Transverse colon (tissue), 4 donors: ENCODE measurements around the gene DDI1.

Experiments used
- CTCF ChIP-seq, 5 experiments: fragments of 200-600 bp in 3 of 5; fragments of 450-650 bp in 2 of 5; sonication (generic) in 3 of 5; IDR thresholded peaks; 1 replicate in 2 of 5; 2 replicates in 3 of 5; pipeline ENCODE4 v1.5.1; 2016 to 2017; ENCODE audit warnings: antibody characterized with exemption in 5 of 5, inconsistent platforms in 3 of 5, mild to moderate bottlenecking in 2 of 5, moderate library complexity in 1 of 5
- EP300 ChIP-seq: sonication (generic); formaldehyde crosslinking; IDR thresholded peaks from one replicate; pipeline ENCODE4 v1.6.1; 2017; ENCODE audit warnings: antibody characterized with exemption, low read depth
- POLR2A ChIP-seq: fragments of 450-650 bp; IDR thresholded peaks from one replicate; pipeline ENCODE4 v1.6.1; 2016; ENCODE audit warnings: antibody characterized with exemption, mild to moderate bottlenecking, moderate library complexity
- POLR2AphosphoS5 ChIP-seq, 3 donors: sonication (generic); formaldehyde crosslinking; IDR thresholded peaks; one replicate each; pipeline ENCODE4 v1.6.1; 2016; ENCODE audit warnings: antibody characterized with exemption in 3 of 3

DNA sequence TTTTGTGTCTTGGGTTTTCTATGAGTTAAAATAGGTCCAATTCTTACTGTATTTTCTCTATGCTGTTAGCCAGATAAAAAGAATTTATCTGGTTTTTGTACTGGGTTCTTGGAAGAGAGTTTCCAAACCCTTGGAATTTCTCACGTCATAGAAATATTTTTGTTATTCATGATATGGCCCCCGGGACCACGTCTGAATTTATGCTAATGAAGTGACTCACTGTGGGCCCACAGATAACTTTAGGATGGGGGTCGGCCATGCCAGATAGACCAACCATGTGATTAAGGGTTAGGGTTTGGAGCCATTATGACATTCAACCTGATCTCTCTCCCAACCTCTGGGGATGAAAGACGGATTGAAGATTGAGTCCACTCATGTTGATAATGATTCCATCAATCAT lies 35.6 kb upstream of the DDI1 start:
- TF ChIP-seq CTCF (IDR thresholded peaks at IDR 0.05) (no peak), POLR2A (no peak), POLR2AphosphoS5 (IDR thresholded peaks at IDR 0.05) (no peak), EP300 (no peak)
